ENCODE measurements around the gene METRNL. TPM values are rescaled to one million over a fixed set of nuclear protein-coding genes. Genes with fewer than 3 reads are reported as not detected.

Gene METRNL
- polyA plus RNA-seq, 3 donors = 23.5 to 134 (median 93.3) TPM

- no peak overlapping the region for H3K27ac ChIP-seq (ENCODE audit: low read depth, low read length)
Observed at GRCh38 chr17:83098241-83099085, 19.1 kb downstream of the METRNL start.

GRCh38 chr17:83099086-83099555, 19.7 kb downstream of the METRNL start:
- WGBS, 3 donors = 12 to 39% (median 32%) methylated on average over 8 to 12 of the region's 12 CpGs

More at GRCh38 chr17:83098241-83099085, 19.1 kb downstream of the METRNL start:
- 36 to 47% (median 41%) methylated on average over 30 to 31 of the region's 31 CpGs for WGBS, 3 donors

GRCh38 chr17:83099570-83100181, 20.3 kb downstream of the METRNL start:
- H3K27ac ChIP-seq (ENCODE audit: low read depth, low read length) = no peak overlapping the region
- 2 to 7% (median 4%) methylated on average over 34 of the region's 34 CpGs for WGBS, 3 donors

More at GRCh38 chr17:83099086-83099555, 19.7 kb downstream of the METRNL start:
- H3K27ac ChIP-seq (ENCODE audit: low read depth, low read length) = no peak overlapping the region

- no peak overlapping the region for H3K27ac ChIP-seq (ENCODE audit: low read depth, low read length)
- 15 to 23% (median 20%) methylated on average over 23 to 24 of the region's 24 CpGs for WGBS, 3 donors
Observed at GRCh38 chr17:83100220-83100852, 20.9 kb downstream of the METRNL start.

- 32 to 56% (median 36%) methylated on average over 21 to 22 of the region's 22 CpGs for WGBS, 3 donors
- H3K27ac ChIP-seq (ENCODE audit: low read depth, low read length) = no peak overlapping the region
Observed at GRCh38 chr17:83100853-83101391, 21.5 kb downstream of the METRNL start.

- 41 to 55% (median 54%) methylated on average over 17 to 22 of the region's 22 CpGs for WGBS, 3 donors
- no peak overlapping the region for H3K27ac ChIP-seq (ENCODE audit: low read depth, low read length)
Observed at GRCh38 chr17:83101805-83102480, 22.5 kb downstream of the METRNL start.

- no peak overlapping the region for H3K27ac ChIP-seq (ENCODE audit: low read depth, low read length)
- WGBS, 3 donors = 55 to 88% (median 83%) methylated on average over 36 to 45 of the region's 60 CpGs
Observed at GRCh38 chr17:83103200-83103942, 24.0 kb downstream of the METRNL start.

- no peak overlapping the region for H3K27ac ChIP-seq (ENCODE audit: low read depth, low read length)
- WGBS, 3 donors = 56 to 86% (median 83%) methylated on average over 10 of the region's 10 CpGs
Observed at GRCh38 chr17:83103943-83104311, 24.5 kb downstream of the METRNL start.

GRCh38 chr17:83104577-83105505, 25.4 kb downstream of the METRNL start:
- H3K27ac ChIP-seq (ENCODE audit: low read depth, low read length) = no peak overlapping the region
- 74 to 79% (median 77%) methylated on average over 41 to 45 of the region's 45 CpGs for WGBS, 3 donors

GRCh38 chr17:83105512-83105911, 26.1 kb downstream of the METRNL start:
- WGBS, 3 donors = 58 to 66% (median 58%) methylated on average over 10 of the region's 10 CpGs
- no peak overlapping the region for H3K27ac ChIP-seq (ENCODE audit: low read depth, low read length)

GRCh38 chr17:83106056-83106588, 26.7 kb downstream of the METRNL start:
- 56 to 80% (median 71%) methylated on average over 22 of the region's 22 CpGs for WGBS, 3 donors
- no peak overlapping the region for H3K27ac ChIP-seq (ENCODE audit: low read depth, low read length)

- no peak overlapping the region for H3K27ac ChIP-seq (ENCODE audit: low read depth, low read length)
Observed at GRCh38 chr17:83106913-83107655, 27.7 kb downstream of the METRNL start.

GRCh38 chr17:83107656-83108048, 28.2 kb downstream of the METRNL start:
- no peak overlapping the region for H3K27ac ChIP-seq (ENCODE audit: low read depth, low read length)

More at GRCh38 chr17:83106913-83107655, 27.7 kb downstream of the METRNL start:
- WGBS, 3 donors = 64 to 72% (median 67%) methylated on average over 17 of the region's 17 CpGs

GRCh38 chr17:83108709-83109108, 29.3 kb downstream of the METRNL start:
- no peak overlapping the region for H3K27ac ChIP-seq (ENCODE audit: low read depth, low read length)
- 93 to 96% (median 95%) methylated on average over 25 of the region's 25 CpGs for WGBS, 3 donors

More at GRCh38 chr17:83107656-83108048, 28.2 kb downstream of the METRNL start:
- 28 to 50% (median 50%) methylated on average over 14 of the region's 14 CpGs for WGBS, 3 donors

- no peak overlapping the region for H3K27ac ChIP-seq (ENCODE audit: low read depth, low read length)
- WGBS, 3 donors = 69 to 83% (median 77%) methylated on average over 11 of the region's 11 CpGs
Observed at GRCh38 chr17:83109386-83109785, 30.0 kb downstream of the METRNL start.

All from adipose tissue (tissue), 3 donors.